Stimulated activated CD4-positive, alpha-beta T cell treated with anti-CD3 and anti-CD28 coated beads, Interleukin-12 subunit alpha, Interleukin-12 subunit beta, amount 100 ng/mL, for 4 hours (primary cell): Measurements from ENCODE around the gene AGAP3.

Source experiments
- DNase-seq: peaks from one replicate; pipeline ENCODE4 v3.0.0-alpha.2; 2020

Gene AGAP3

GRCh38 chr7:151137791-151138152 lies 51.5 kb downstream of the AGAP3 start:
- no peak for DNase-seq

GRCh38 chr7:151138153-151138851 lies 52.0 kb downstream of the AGAP3 start:
- DNase-seq, result no peak

- no peak for DNase-seq
Measured at GRCh38 chr7:151139071-151139790, 53.0 kb downstream of the AGAP3 start.

GRCh38 chr7:151139791-151140190 lies 53.5 kb downstream of the AGAP3 start:
- DNase-seq, result no peak

GRCh38 chr7:151140826-151141225 lies 54.6 kb downstream of the AGAP3 start:
- DNase-seq, result no peak

GRCh38 chr7:151141311-151141854 lies 55.1 kb downstream of the AGAP3 start:
- no peak for DNase-seq

GRCh38 chr7:151141855-151142685 lies 55.8 kb downstream of the AGAP3 start:
- DNase-seq, result no peak

- no peak for DNase-seq
Measured at GRCh38 chr7:151142686-151143040, 56.4 kb downstream of the AGAP3 start.

- no peak for DNase-seq
Measured at GRCh38 chr7:151143261-151144015, 57.2 kb downstream of the AGAP3 start.

- no peak for DNase-seq
Measured at GRCh38 chr7:151144387-151144786, 58.1 kb downstream of the AGAP3 start.

- DNase-seq, result no peak
Measured at GRCh38 chr7:151146761-151147160, 60.5 kb downstream of the AGAP3 start.

- no peak for DNase-seq
Measured at GRCh38 chr7:151148319-151149259, 62.3 kb downstream of the AGAP3 start.

GRCh38 chr7:151150388-151150787 lies 64.1 kb downstream of the AGAP3 start:
- DNase-seq, result no peak

- no peak for DNase-seq
Measured at GRCh38 chr7:151152643-151153513, 66.6 kb downstream of the AGAP3 start.

GRCh38 chr7:151157645-151158329 lies 71.5 kb downstream of the AGAP3 start:
- no peak for DNase-seq

GRCh38 chr7:151161757-151162156 lies 75.5 kb downstream of the AGAP3 start:
- DNase-seq, result no peak

- no peak for DNase-seq
Measured at GRCh38 chr7:151166629-151167196, 80.4 kb downstream of the AGAP3 start.

- DNase-seq, result no peak
Measured at GRCh38 chr7:151167197-151167961, 81.1 kb downstream of the AGAP3 start, which contains the start of gene GBX1. GBX1 (minus strand) TSS chr7:151167694; CDS start chr7:151167548, 146 bp downstream.
